Measurements from ENCODE around the gene FGF5. TPM values are rescaled to one million over a fixed set of nuclear protein-coding genes. Genes with fewer than 3 reads are reported as not detected.
"Not testable (repeated sequence)": the region's sequence is repeated elsewhere in the genome, so short reads cannot be mapped to it uniquely, and the experiment has no call there.

FGF5 gene
- polyA plus RNA-seq, 6 donors from 2014 or later, result not detected

DNA sequence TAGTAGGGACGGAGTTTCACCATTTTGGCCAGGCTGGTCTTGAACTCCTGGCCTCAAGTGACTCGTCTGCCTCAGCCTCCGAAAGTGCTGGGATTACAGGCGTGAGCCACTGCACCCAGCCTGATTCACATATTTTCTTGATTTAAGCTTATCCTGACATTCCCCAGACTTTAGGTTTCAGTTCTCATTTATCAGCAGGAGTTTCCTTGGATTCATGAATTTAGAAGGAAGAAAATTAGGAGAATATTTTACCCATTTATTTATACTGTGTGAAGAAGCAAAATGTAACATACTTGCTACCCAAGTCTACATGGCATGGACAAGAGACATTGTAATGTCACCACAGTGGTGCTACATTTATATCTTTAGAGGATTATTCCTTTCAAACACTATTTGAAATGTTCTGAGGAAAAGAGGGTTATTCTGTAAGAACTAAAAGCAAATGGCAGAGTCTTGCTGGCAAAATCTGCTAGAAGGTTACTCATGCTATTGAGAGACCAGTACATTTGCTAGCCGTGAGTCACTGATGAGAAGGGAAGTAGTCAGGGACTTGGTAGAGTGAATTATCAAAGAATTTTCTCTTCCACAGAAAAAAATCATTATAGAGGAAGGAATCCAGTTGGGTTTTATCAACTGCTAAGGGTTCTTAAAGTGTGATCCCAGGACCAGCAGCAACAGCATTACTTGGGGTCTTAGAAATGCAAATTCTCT is 43.0 kb downstream of the FGF5 start:
- no peak for ATAC-seq (ENCODE audit: low read depth in 2 of 2)

DNA sequence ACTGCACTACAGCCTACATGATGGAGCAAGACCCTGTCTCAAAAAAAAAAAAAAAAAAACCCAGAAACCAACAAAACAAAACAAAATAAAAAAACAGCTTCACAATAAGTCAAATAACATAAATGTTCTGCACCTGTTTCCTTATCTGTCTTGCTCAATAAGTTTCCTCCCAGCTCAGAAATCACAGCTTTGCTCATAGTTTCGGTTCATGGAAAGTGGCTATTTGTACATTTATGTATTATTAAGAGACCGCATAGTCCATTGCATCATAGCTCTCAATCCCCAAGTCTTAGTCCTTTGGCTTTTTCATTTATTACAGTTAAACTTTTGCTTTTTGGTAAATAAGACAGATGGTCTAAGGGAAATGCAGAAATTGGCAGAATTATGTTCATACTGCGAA is 44.7 kb downstream of the FGF5 start:
- no peaks in the 10 kb centered on the region for H3K36me3 Mint-ChIP-seq
- no peaks in the 10 kb centered on the region for H3K4me1 Mint-ChIP-seq
- no peak overlapping the region for H3K4me3 Mint-ChIP-seq
- H3K27ac Mint-ChIP-seq, result no peak overlapping the region
- peaks cover 0 to 4% (median 0%) of the 10 kb centered on the region in 7 donors for H3K9me3 Mint-ChIP-seq
- DNase-seq (no peak), ATAC-seq (ENCODE audit: low read depth in 2 of 2) (no peak)
- H3K27me3 Mint-ChIP-seq, result peaks cover 10 to 32% (median 28%) of the 10 kb centered on the region in 3 donors

More for the DNA sequence above, 43.0 kb downstream of the FGF5 start:
- Mint-ChIP-seq H3K27ac (no peak overlapping the region), H3K4me3 (no peak overlapping the region), H3K4me1 (no peaks in the 10 kb centered on the region), H3K9me3 (peaks cover 0 to 4% (median 0%) of the 10 kb centered on the region in 7 donors), H3K36me3 (no peaks in the 10 kb centered on the region), H3K27me3 (peaks cover 10 to 35% (median 30%) of the 10 kb centered on the region in 3 donors)
- no peak for DNase-seq

DNA sequence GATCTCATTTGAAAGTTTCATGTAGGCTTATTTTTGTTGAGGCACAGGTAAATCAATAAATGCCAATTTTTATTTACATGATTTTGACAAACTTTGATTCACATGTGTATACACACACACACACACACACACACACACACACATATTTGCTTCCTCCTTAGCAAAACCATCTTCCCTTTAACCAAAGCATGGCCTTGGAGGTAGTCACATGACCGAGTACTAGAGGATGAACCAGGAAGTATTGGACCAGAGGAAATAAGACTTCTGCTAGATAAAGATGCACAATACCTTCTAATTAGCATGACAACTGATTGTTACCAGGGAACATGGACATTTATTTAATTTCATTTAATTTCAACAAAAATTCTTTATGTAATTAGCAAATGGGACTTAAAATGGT is 45.7 kb downstream of the FGF5 start:
- peaks cover 0 to 4% (median 0%) of the 10 kb centered on the region in 7 donors for H3K9me3 Mint-ChIP-seq
- no peaks in the 10 kb centered on the region for H3K36me3 Mint-ChIP-seq
- ATAC-seq (ENCODE audit: low read depth in 2 of 2), result no peak

DNA sequence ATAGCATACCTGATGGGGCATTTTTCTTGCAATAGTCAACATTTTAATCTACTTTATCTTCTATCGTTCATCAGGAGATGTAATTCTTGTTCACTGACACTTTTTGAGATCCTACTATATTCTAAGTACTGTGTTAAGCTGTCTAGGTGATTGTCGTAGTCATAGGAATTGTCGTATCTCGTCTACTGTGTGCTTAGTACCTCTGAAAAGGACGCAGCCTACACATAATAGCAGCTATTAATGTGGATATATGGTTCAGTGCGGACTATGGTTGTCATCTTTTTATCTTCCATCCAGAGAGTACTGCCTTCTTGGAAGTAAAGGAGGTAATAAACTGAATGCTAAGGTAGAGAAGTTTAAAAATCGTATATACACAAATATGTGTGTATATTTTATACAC is 47.2 kb downstream of the FGF5 start:
- Mint-ChIP-seq H3K9me3 (peaks cover 0 to 4% (median 0%) of the 10 kb centered on the region in 7 donors), H3K4me1 (no peaks in the 10 kb centered on the region), H3K27ac (no peak overlapping the region), H3K36me3 (no peaks in the 10 kb centered on the region), H3K27me3 (peaks cover 0 to 14% (median 14%) of the 10 kb centered on the region in 3 donors), H3K4me3 (no peak overlapping the region)
- ATAC-seq (ENCODE audit: low read depth in 2 of 2) (no peak), DNase-seq (no peak)

More for the DNA sequence above, 45.7 kb downstream of the FGF5 start:
- DNase-seq, result no peak
- peak overlapping the region in 1 of 6 donors; percentile 26 for H3K27ac Mint-ChIP-seq
- H3K4me1 Mint-ChIP-seq, result no peaks in the 10 kb centered on the region
- H3K4me3 Mint-ChIP-seq, result no peak overlapping the region
- H3K27me3 Mint-ChIP-seq, result peaks cover 2 to 27% (median 23%) of the 10 kb centered on the region in 3 donors

DNA sequence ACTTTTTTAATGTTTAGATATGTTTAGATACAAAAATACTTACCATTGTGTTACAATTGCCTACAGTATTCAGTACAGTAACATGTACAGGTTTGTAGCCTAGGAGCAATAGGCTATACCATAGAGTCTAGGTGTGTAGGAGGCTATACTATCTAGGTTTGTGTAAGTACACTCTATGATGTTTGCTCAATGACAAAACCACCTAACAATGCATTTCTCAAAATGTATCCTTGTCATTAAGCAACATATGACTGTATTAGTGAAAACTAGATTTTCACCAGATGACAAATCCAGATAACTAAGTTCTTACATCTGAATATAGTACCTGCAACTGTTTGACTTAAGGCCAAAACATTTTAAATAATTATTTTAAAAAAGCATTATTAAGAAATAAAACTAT is 49.4 kb downstream of the FGF5 start:
- not testable (repeated sequence) for H3K27ac Mint-ChIP-seq; H3K4me1 Mint-ChIP-seq; ATAC-seq (ENCODE audit: low read depth in 2 of 2); H3K36me3 Mint-ChIP-seq; H3K4me3 Mint-ChIP-seq; DNase-seq; H3K27me3 Mint-ChIP-seq; H3K9me3 Mint-ChIP-seq

DNA sequence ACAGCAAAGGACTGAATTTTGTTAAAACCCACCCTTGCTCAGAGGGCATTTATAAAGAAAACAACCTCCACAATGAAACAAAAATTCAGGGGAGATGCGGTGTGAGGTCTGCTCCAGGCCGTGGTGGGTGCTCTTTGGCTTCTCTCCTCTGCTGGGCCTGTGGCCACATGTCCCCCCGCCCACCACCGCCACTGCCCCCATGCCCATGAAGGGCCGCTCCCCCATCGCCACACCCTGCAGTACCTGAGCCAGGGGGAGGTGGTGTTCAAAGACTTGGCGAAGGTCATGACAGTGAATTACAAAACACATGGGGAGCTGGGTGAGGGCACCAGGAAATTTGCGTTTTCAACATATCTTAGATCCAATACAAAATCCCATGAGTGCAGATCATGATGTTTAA is 54.9 kb downstream of the FGF5 start:
- DNase-seq, result no peak
- no peaks in the 10 kb centered on the region for H3K36me3 Mint-ChIP-seq
- no peaks in the 10 kb centered on the region for H3K4me1 Mint-ChIP-seq
- H3K27ac Mint-ChIP-seq, result peak overlapping the region in 1 of 6 donors; percentile 33
- H3K27me3 Mint-ChIP-seq, result peaks cover 5 to 12% (median 5%) of the 10 kb centered on the region in 3 donors
- H3K9me3 Mint-ChIP-seq, result peaks cover 0 to 2% (median 0%) of the 10 kb centered on the region in 7 donors
- no peak overlapping the region for H3K4me3 Mint-ChIP-seq
- ATAC-seq (ENCODE audit: low read depth in 2 of 2), result no peak

DNA sequence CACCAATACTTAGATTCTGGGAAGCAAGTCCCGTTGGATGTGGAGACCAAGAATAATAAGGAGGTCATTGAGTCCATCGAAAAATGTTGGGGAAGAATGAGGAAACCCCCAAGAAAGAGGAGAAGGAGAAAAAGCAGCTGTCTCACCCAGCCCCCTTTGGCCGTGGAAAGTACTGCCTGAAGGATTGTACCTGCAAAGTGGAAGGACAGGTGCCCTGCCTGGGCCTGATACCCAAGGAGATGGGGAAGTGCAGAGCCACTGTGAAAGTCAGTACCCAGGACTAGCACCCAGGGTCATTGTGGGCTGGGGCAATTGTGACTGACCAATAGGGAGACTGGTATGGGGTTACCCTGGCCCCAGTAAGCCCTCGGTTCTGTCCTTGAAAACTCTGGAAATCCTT is 55.3 kb downstream of the FGF5 start:
- Mint-ChIP-seq H3K27me3 (peaks cover 5 to 12% (median 5%) of the 10 kb centered on the region in 3 donors), H3K4me3 (no peak overlapping the region), H3K4me1 (no peaks in the 10 kb centered on the region), H3K9me3 (peaks cover 0 to 2% (median 0%) of the 10 kb centered on the region in 7 donors), H3K27ac (peak overlapping the region in 1 of 6 donors; percentile 33), H3K36me3 (no peaks in the 10 kb centered on the region)
- DNase-seq (no peak), ATAC-seq (ENCODE audit: low read depth in 2 of 2) (no peak)

DNA sequence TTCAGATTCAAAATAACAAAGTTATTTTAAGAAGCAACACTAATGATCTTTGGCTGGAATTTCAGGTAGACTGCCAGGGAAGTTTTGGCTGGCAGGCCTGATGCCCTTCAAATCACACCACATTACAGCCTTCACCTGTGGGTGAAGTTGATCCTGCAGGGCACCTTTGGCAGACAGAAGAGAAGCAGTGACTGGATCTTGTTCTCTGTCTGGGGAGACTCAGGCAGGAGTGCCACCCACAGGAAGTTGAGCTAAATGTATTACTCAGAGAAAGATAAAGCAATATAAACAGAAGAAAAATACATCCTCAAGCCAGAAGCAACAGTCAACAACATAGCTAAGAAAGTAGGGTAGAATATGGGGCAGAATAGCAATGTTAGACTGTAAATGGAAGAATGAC is 56.3 kb downstream of the FGF5 start:
- no peaks in the 10 kb centered on the region for H3K4me1 Mint-ChIP-seq
- H3K36me3 Mint-ChIP-seq, result no peaks in the 10 kb centered on the region
- no peak overlapping the region for H3K4me3 Mint-ChIP-seq
- DNase-seq (no peak), ATAC-seq (ENCODE audit: low read depth in 2 of 2) (no peak)
- no peak overlapping the region for H3K27ac Mint-ChIP-seq
- peaks cover 0 to 2% (median 0%) of the 10 kb centered on the region in 7 donors for H3K9me3 Mint-ChIP-seq
- H3K27me3 Mint-ChIP-seq, result peaks cover 5 to 12% (median 5%) of the 10 kb centered on the region in 3 donors

DNA sequence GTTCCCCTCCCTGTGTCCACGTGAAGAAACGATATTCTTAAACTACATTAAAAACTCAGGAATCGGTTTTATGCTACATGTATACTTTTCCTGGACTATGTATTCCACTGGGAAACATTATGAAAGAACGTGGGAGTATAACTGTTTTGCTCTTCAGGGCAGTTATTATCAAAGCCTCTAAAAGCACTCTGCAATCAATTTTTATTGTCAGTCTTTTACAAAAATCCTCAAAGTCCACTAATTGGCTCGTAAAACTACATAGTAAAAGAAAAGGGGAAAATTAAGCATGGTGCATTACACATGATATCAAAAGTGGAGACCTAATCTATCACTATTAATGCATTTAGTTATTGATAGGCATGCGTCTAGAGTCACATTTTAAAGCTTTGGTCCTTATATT is 57.7 kb downstream of the FGF5 start:
- peaks cover 5 to 12% (median 8%) of the 10 kb centered on the region in 3 donors for H3K27me3 Mint-ChIP-seq
- ATAC-seq (ENCODE audit: low read depth in 2 of 2) (no peak), DNase-seq (no peak)
- H3K4me3 Mint-ChIP-seq, result no peak overlapping the region
- H3K4me1 Mint-ChIP-seq, result no peaks in the 10 kb centered on the region
- no peak overlapping the region for H3K27ac Mint-ChIP-seq
- no peaks in the 10 kb centered on the region for H3K36me3 Mint-ChIP-seq
- H3K9me3 Mint-ChIP-seq, result peaks cover 0 to 2% (median 0%) of the 10 kb centered on the region in 7 donors

DNA sequence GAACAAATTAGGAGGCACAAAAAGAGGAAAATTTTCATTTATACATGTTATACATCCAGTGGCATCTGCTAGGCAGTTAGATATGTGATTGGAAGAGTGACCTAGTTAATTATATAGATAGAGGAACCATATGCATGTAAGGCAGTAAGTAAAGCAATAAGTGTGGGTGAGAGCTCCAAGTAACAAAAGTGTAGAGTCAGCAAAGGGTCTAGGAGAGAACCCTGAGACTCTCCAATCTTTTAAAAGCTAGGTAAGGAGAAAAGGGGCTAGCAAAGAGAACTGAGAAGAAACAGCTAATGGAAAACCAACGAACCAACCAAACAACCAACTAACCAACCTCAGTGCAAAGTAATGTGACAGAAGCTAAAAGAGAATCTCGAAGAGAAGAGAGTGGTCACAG is 65.2 kb downstream of the FGF5 start:
- H3K9me3 Mint-ChIP-seq, result no peaks in the 10 kb centered on the region
- peaks cover 0 to 17% (median 10%) of the 10 kb centered on the region in 3 donors for H3K27me3 Mint-ChIP-seq
- no peaks in the 10 kb centered on the region for H3K36me3 Mint-ChIP-seq
- H3K4me3 Mint-ChIP-seq, result no peak overlapping the region
- DNase-seq (no peak), ATAC-seq (ENCODE audit: low read depth in 2 of 2) (no peak)
- peaks cover 8 to 15% (median 15%) of the 10 kb centered on the region in 3 donors for H3K4me1 Mint-ChIP-seq
- no peak overlapping the region for H3K27ac Mint-ChIP-seq

DNA sequence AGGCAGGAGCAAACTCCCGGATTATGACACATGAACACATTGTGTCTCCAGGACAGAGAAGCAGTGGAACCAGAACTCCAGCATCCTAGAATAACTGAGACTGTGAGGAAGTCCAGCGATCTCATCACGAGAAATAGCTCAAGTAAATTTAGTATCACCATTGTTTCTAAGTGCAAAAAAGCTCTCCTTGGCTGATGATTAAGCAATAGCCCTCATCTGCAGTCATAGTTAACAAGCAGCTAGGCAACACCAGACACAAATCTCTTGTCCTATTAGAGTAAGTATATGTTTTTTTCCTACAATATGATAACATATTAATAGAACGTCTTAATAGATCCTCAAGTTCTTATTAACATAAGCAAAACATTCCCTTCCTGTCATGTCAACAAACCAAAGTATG is 66.7 kb downstream of the FGF5 start:
- Mint-ChIP-seq H3K4me1 (peaks cover 8 to 15% (median 15%) of the 10 kb centered on the region in 3 donors), H3K36me3 (no peaks in the 10 kb centered on the region), H3K9me3 (no peaks in the 10 kb centered on the region), H3K27ac (no peak overlapping the region), H3K27me3 (peaks cover 0 to 17% (median 10%) of the 10 kb centered on the region in 3 donors), H3K4me3 (no peak overlapping the region)
- DNase-seq (no peak), ATAC-seq (ENCODE audit: low read depth in 2 of 2) (no peak)

DNA sequence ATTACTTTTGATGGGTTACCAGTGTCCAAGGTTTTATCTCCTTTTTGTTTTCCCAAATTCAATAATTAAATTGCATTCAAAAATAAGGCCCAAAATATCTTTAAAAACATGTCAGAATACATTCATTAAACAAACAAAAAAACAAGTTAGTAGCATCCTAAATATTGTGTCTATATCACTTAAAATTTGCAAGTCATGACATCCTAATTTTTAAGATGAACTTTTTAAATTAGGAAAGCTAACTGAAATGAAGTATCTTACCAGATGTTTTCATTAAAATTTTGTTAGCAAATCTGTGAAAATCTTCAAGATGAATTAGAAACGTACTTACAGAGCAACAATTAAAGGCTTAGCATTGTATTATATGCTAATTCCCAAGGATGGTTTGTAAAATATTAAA is 68.1 kb downstream of the FGF5 start:
- Mint-ChIP-seq H3K27me3 (peaks cover 10 to 20% (median 18%) of the 10 kb centered on the region in 3 donors), H3K9me3 (no peaks in the 10 kb centered on the region), H3K27ac (no peak overlapping the region), H3K36me3 (no peaks in the 10 kb centered on the region), H3K4me1 (peaks cover 8 to 15% (median 15%) of the 10 kb centered on the region in 3 donors), H3K4me3 (peak overlapping the region in 4 of 8 donors; percentile 9 to 55 (median 43))
- no peak for DNase-seq
- no peak for ATAC-seq (ENCODE audit: low read depth in 2 of 2)

DNA sequence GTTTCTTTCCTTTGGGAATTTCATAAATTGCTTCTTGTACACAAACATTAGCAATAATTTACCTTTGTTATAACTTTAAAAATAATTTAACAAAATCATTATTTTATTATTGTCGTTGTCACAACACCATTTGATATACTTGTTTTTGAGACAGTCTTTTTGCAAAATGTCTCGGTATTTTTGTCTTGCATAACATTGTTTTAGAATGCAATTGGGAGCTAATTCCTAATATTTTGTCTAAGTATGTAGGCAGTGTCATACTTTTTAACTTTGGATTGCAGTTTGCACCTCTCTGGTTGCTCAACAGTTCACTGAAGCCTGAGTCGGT is 68.7 kb downstream of the FGF5 start:
- Mint-ChIP-seq H3K36me3 (no peaks in the 10 kb centered on the region), H3K27ac (peak overlapping the region in 1 of 6 donors; percentile 8), H3K27me3 (peaks cover 10 to 20% (median 18%) of the 10 kb centered on the region in 3 donors), H3K4me3 (peak overlapping the region; percentile 76 to 93 (median 88)), H3K4me1 (peaks cover 8 to 15% (median 15%) of the 10 kb centered on the region in 3 donors), H3K9me3 (no peaks in the 10 kb centered on the region)
- DNase-seq (no peak), ATAC-seq (ENCODE audit: low read depth in 2 of 2) (no peak)

Measured in naive B cell (primary cell).